Lung (tissue), 12 donors: ENCODE data around the gene ZNF775. TPM values are rescaled to one million over a fixed set of nuclear protein-coding genes. Genes with fewer than 3 reads are reported as not detected.

Source experiments
- ATAC-seq: fragments of 200-7000 bp; cut with Tn5 transposase; one replicate; pipeline ENCODE4 v1.9.1; 2020; ENCODE audit warnings: moderate number of reproducible peaks; ENCODE audit not compliant: insufficient read depth, low FRiP score
- DNase-seq, 3 donors: peaks; one replicate each; pipeline ENCODE4 v3.0.0-alpha.2; 2013 to 2017
- H3K27ac ChIP-seq, 2 donors: one replicate each; pipeline ENCODE4 v1.5.1; 2013; ENCODE audit warnings: mild to moderate bottlenecking in 2 of 2, moderate library complexity in 2 of 2, control low read depth in 1 of 2, inconsistent platforms in 1 of 2, low read depth in 1 of 2, low read length in 1 of 2
- H3K27me3 ChIP-seq, 3 donors: one replicate each; pipeline ENCODE4 v1.5.1; 2013; ENCODE audit warnings: low read length in 2 of 3; ENCODE audit not compliant: control insufficient read depth in 3 of 3, insufficient read depth in 3 of 3
- H3K36me3 ChIP-seq, 4 donors: one replicate each; pipeline ENCODE4 v1.5.1; 2013; ENCODE audit warnings: low read length in 4 of 4, mild to moderate bottlenecking in 1 of 4, moderate library complexity in 1 of 4; ENCODE audit not compliant: control insufficient read depth in 4 of 4, insufficient read depth in 4 of 4
- H3K4me1 ChIP-seq, 5 donors: one replicate each; pipeline ENCODE4 v1.5.1; 2013; ENCODE audit warnings: low read length in 5 of 5, mild to moderate bottlenecking in 2 of 5, moderate library complexity in 1 of 5; ENCODE audit not compliant: control insufficient read depth in 5 of 5, insufficient read depth in 5 of 5
- H3K4me3 ChIP-seq: one replicate; pipeline ENCODE4 v1.5.1; 2013; ENCODE audit warnings: mild to moderate bottlenecking, control low read depth, moderate library complexity
- H3K9ac ChIP-seq, 2 donors: one replicate each; pipeline ENCODE4 v1.5.1; 2013; ENCODE audit warnings: low read length in 2 of 2, control low read depth in 1 of 2; ENCODE audit not compliant: insufficient read depth in 1 of 2
- H3K9me3 ChIP-seq, 4 donors: one replicate each; pipeline ENCODE4 v1.5.1; 2013; ENCODE audit warnings: low read length in 3 of 4, mild to moderate bottlenecking in 1 of 4, moderate library complexity in 1 of 4; ENCODE audit not compliant: control insufficient read depth in 4 of 4, insufficient read depth in 3 of 4
- WGBS, 2 donors: extraction: QIAGEN DNeasy Blood & Tissue Kit; methylation state at CpG; one replicate each; pipeline ENCODE4 v1.1.7; 2013; 5-methylcytosine and 5-hydroxymethylcytosine counted together
- polyA plus RNA-seq, 2 donors: library from polyadenylated mRNA; stranded (reverse); fragments of 200-250 nt; gene quantifications; one replicate each; pipeline ENCODE4 v1.2.1, GENCODE V29; 2013
- total RNA-seq, 2 donors: library from RNA; depleted of rRNA in 1 of 2; stranded (reverse); fragments of >200 nt in 1 of 2; gene quantifications; one replicate each; pipeline ENCODE4 v1.2.1, GENCODE V29; 2014 to 2021
- TF ChIP-seq, protein P1 (sequence below): IDR thresholded peaks from 2 replicates; pipeline ENCODE4 v1.5.1; 2012; ENCODE audit warnings: mild to moderate bottlenecking; ENCODE audit errors: control extremely low read depth, extremely low read depth
- donor health status: control.
- donor health status: control.
- donor health status: Bipolar disorder and iron deficiency.
- donor health status: healthy.
- donor health status: DM: yes; HTN: yes; CAD: no.

The ZNF775 gene
- total and polyA plus RNA-seq, 4 donors: 1.4 to 5.4 (median 3.8) TPM

DNA sequence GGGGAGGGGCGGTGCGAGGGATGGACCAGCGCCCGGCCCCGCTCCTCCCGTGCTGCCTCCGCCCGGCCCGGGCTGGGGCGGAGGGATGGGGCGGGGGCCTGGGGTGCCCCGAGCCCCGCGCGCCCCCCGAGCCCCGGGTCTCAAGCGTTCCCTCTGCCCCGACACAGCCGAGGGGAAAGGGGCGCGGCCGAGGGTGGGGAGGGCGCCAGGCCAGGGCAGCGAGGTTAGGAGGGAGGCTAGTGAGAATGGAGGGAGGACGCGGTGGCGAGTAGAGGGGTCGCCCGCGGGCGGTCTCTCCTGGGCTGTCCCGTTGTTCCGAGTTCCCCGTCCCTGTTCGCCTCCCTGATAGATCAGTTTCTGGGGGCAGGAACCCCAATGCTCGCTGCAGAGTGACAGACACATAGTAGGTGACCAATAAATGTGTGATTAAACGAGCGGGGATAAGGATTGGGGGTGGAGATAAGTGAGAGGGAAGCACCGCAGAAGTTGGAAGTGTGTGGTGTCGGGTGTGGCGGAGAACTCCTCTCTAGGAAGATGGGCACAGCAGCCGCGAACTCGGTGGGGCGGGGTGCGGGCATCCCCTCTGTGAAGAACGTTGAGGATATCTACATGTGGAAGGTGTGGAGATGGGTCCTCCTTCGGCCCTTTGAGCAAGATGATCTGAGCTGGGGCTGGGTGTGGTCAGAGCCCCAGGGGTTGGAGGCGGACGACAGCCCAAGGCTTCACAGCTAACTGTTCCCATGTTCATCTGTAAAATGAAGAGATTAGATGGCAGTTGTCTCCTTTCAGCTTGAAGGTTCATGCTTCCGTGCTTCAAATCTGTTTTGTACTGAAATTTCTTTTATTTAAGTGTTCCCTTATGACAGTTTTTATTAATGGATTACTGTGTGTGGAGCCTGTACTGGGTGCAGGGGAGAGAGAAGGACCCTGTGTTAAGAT is 580 bp downstream of the ZNF775 start:
- TF ChIP-seq, protein P1, sequence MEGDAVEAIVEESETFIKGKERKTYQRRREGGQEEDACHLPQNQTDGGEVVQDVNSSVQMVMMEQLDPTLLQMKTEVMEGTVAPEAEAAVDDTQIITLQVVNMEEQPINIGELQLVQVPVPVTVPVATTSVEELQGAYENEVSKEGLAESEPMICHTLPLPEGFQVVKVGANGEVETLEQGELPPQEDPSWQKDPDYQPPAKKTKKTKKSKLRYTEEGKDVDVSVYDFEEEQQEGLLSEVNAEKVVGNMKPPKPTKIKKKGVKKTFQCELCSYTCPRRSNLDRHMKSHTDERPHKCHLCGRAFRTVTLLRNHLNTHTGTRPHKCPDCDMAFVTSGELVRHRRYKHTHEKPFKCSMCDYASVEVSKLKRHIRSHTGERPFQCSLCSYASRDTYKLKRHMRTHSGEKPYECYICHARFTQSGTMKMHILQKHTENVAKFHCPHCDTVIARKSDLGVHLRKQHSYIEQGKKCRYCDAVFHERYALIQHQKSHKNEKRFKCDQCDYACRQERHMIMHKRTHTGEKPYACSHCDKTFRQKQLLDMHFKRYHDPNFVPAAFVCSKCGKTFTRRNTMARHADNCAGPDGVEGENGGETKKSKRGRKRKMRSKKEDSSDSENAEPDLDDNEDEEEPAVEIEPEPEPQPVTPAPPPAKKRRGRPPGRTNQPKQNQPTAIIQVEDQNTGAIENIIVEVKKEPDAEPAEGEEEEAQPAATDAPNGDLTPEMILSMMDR: no peak
- peaks cover 0 to 36% (median 7%) of the 10 kb centered on the region in 5 donors for H3K4me1 ChIP-seq
- H3K36me3 ChIP-seq: no peaks in the 10 kb centered on the region
- peak overlapping the region; percentile 74 to 94 for H3K27ac ChIP-seq
- ATAC-seq (no peak), DNase-seq (peak in 1 of 3 donors; percentile 40)
- no peaks in the 10 kb centered on the region for H3K9me3 ChIP-seq
- 2% methylated on average over 40 to 52 of the region's 52 CpGs for WGBS, 2 donors
- peak overlapping the region; percentile 67 for H3K4me3 ChIP-seq
- H3K27me3 ChIP-seq: no peaks in the 10 kb centered on the region
- peak overlapping the region in 1 of 2 donors; percentile 71 for H3K9ac ChIP-seq

DNA sequence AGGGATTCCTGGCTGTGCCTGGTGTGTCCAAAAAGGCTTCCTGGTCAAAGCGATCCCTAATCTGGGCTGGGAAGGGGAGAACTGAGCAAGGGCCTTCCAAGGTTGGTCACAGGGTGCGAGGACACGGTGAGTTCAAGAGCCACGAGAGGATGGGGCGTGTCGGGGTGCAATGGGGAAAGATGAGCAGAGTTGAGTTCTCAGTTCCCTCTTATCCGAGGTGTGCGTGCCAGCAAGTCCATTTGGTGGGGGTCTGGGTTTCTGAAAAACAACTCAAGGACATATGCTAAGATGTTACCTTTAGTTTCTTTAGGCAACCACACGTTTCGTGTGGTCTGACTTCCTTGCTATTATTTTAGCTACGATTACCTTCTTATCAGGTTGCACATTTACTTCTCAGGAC is 1.3 kb downstream of the ZNF775 start:
- ATAC-seq (no peak), DNase-seq (no peak)
- TF ChIP-seq, protein P1: no peak
- H3K9ac ChIP-seq: peak overlapping the region in 1 of 2 donors; percentile 59
- H3K9me3 ChIP-seq: no peaks in the 10 kb centered on the region
- WGBS, 2 donors: 59 to 76% methylated on average over 11 of the region's 11 CpGs
- no peak overlapping the region for H3K4me3 ChIP-seq
- H3K36me3 ChIP-seq: no peaks in the 10 kb centered on the region
- no peaks in the 10 kb centered on the region for H3K27me3 ChIP-seq
- H3K4me1 ChIP-seq: peaks cover 0 to 37% (median 7%) of the 10 kb centered on the region in 5 donors
- H3K27ac ChIP-seq: no peak overlapping the region

DNA sequence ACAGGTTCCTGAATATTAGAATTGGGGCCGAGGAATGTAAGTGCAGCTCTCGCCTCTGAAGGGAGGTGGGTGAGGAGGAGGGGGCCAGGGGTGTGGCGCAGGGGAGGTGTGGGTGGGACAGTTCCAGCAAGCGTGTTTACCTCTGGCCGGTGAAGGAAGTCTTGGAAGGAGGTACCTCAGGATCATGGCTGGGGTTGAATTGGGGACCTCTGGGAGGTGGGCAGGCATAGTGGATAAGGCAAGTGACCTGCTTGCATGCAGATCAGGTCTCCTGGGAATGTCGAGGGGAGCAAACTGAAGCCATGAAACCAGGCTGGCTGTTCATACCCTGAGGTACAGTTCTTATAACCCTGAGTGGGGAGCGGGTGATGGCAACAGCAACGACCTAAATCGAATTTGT is 2.0 kb downstream of the ZNF775 start:
- H3K4me1 ChIP-seq: peaks cover 0 to 37% (median 7%) of the 10 kb centered on the region in 5 donors
- no peak for ATAC-seq
- no peak overlapping the region for H3K27ac ChIP-seq
- no peaks in the 10 kb centered on the region for H3K36me3 ChIP-seq
- H3K27me3 ChIP-seq: no peaks in the 10 kb centered on the region
- 78 to 80% methylated on average over 9 of the region's 9 CpGs for WGBS, 2 donors
- DNase-seq: no peak
- H3K4me3 ChIP-seq: no peak overlapping the region
- H3K9me3 ChIP-seq: no peaks in the 10 kb centered on the region
- TF ChIP-seq, protein P1: no peak
- H3K9ac ChIP-seq: no peak overlapping the region
